Kidney tubule cell (primary cell): ENCODE measurements around the gene SPATA16.
"Not testable (repeated sequence)": the region's sequence is repeated elsewhere in the genome, so short reads cannot be mapped to it uniquely, and the experiment has no call there.

Experiments
- DNase-seq: peaks from one replicate; pipeline ENCODE4 v3.0.0-alpha.2; 2018; ENCODE audit warnings: low spot score

Gene SPATA16

GRCh38 chr3:173140986-173141385 is at the start of gene SPATA16:
TSS of gene SPATA16 (minus strand) at chr3:173141235. CDS start at chr3:173117731, 23,504 bp downstream.
- DNase-seq = no peak

- DNase-seq = not testable (repeated sequence)
Observed at GRCh38 chr3:173183022-173183421, 42.0 kb upstream of the SPATA16 start.

- no peak for DNase-seq
Observed at GRCh38 chr3:173173652-173174051, 32.6 kb upstream of the SPATA16 start.

DNA sequence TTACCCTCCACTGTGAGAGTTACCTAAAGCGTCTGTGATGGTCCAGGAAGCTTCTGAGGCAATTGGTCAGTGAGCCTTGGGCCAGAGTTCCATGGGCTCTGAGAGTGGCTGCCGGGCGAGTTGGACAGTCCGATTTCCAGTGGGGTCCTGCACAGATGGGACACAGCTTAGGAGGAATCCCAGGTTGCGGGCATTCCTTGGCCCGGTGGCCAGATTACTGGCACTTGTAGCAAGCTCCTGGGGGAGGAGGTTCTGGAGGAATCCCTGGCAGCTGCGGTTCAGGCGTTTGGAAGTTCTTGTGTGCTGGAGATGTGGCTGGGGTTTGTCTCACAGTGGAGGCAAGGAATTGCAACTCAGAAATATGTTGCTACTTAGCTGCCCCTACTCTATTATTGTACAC is 18.1 kb upstream of the SPATA16 start:
- DNase-seq = not testable (repeated sequence)

DNA sequence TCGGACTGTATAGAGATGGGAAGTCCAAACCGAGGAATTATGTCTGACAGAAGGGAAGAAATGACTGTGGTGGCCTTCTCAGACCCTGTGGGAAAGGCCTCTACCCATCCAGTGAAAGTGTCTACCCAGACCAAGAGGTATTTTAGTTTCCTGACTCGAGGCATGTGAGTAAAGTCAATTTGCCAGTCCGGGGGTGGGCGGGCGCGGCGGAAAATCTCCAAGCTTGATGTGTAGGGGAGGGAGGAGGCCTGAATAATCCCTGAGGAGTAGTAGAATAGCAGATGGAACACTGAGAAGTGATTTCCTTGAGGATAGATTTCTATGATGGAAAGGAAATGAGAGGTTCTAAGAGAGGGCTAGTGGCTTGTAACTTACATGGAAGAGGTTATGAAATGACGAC is 15.5 kb upstream of the SPATA16 start:
- DNase-seq = not testable (repeated sequence)

DNA sequence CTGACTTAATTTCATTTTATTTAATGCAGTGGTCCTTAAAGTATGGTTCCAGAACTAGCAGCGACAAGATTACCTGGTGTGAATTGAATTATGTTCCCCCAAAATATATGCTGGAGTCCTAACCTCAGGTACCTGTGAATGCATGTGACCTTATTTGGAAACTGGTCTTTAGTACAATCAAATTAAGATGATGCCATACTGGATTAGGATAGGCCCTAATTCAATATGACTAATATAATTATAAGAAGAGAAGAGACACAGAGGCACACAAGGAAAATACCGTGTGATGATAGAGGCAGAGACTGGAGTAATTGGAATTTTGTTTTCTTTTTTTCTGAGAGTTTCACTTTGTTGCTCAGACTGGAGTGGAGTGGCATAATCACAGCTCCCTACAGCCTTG is 12.6 kb upstream of the SPATA16 start:
- DNase-seq = no peak

GRCh38 chr3:173139420-173139819 is 1.6 kb downstream of the SPATA16 start:
- no peak for DNase-seq

DNA sequence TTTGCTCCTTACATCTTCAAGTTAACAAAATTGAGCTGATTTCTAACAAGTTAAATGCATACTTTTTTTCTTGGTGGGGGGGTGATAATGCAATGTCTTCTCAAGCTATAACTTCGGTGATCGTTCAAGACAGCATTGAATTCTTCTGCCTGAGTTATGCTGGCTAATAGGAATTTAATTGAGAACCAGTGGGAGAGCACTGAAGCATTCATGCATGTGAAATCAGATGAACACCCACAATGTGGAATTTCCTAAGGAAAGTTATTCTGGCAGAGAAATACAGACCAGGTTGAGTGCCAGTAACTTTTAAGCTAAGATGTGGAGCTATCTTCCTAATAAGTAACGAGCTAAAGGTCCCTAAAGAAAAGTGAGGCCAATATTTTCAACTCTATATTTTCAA is 3.0 kb downstream of the SPATA16 start:
- peak; percentile 78 for DNase-seq

DNA sequence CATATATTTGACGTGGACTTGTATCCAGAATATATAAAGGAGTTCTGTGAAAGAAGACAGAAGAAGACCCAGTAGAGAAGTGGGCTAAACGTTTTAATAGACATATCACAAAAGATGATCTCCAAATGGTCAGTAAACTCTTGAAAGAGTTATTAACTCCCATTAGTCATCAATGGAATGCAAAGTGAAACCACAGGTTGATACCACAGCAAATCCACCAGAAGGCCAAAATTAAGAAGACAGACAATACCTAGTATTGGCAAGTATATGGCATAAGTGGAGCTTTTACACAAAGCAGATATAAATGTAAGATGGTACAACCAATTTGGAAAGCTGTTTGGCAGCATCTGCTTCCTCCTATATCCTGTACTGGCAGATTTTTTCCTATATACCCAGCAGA is 6.0 kb downstream of the SPATA16 start:
- DNase-seq = peak; percentile 60

GRCh38 chr3:173128633-173129032 is 12.4 kb downstream of the SPATA16 start:
- DNase-seq = peak; percentile 41

DNA sequence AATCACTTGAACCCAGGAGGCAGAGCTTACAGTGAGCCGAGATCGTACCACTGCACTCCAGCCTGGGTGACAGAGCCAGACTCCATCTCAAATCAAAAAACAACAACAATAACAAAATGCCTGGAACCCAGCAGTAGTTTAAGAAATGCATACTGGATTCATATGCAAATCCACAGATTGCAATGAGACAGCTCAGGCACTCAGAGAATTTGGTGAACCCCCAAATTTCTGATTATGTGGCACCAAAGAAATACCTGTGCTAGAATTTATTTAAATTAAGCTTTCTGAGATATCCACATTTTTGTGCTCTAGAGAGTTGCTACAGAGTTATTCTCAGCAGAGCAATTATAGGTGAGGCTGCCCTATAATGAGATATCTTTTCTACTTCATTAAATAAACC is 29.7 kb downstream of the SPATA16 start:
- DNase-seq = no peak

- DNase-seq = no peak
Observed at GRCh38 chr3:173109143-173109542, 31.9 kb downstream of the SPATA16 start.

DNA sequence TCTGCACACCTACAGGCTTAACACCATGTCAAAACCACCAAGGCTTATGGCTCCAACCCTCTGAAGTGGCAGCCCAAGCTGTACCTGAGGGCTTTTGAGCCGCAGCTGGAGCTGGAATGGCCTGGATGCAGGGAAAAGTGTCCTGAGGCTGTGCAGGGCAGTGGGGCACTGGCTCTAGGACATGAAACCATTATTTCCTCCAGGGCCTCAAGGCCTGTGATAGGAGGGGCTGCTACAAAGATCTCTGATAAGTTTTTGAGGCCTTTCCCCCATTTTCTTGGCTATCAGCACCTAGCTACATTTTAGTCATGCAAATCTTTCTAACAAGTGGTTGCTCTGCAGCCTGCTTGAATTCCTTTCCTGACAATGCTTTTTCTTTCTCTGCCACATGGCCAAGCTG is 37.6 kb downstream of the SPATA16 start:
- no peak for DNase-seq

DNA sequence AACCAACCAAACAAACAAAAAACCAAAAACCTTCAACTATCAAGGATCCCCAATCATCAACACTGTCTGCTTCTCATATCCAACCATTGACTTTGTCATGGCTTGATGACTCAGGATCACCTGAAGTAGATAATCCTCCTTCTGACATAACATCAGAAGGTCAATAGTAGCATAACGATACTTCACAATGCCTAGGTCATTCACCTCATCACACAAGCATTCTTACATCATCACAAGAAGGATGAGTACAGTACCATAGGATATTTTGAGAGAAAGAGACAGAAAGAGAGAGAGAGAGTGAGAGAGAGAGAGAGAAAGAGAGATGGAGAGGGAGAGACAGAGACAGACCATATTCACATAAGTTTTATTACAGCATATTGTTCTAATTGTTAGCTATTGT is 42.1 kb downstream of the SPATA16 start:
- no peak for DNase-seq

DNA sequence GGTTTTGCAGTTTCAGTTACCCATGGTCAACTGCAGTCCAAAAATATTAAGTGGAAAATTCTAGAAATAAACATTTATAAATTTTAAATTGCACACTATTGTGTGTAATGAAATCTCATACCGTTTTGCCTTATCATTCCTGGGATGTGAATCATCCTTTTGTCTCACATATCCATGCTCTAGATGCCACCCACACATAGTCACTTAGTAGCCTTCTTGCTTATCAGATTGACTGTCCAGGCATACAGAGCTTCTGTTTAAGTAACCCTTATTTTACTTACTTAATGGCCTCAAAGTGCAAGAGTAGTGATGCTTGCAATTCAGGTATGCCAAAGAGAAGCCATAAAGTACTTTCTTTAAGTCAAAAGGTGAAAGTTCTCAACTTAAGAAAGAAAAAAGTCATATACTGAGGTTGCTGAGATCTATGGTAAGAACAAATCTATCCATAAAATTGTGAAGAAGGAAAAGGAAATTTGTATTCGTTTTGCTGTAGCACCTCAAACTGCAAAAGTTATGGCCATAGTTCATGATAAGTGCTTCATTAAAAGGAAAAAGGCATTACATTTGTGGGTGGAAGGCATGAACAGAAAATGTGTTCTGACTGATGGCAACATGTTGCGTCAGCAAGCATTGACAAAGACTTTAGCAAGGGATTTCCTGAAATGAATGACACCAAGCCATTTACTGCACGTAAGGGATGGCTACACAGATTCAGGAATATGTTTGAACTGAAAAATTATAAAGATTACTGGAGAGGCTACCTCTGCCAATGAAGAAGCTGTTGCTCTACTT is 43.8 kb downstream of the SPATA16 start:
- peak; percentile 55 for DNase-seq

DNA sequence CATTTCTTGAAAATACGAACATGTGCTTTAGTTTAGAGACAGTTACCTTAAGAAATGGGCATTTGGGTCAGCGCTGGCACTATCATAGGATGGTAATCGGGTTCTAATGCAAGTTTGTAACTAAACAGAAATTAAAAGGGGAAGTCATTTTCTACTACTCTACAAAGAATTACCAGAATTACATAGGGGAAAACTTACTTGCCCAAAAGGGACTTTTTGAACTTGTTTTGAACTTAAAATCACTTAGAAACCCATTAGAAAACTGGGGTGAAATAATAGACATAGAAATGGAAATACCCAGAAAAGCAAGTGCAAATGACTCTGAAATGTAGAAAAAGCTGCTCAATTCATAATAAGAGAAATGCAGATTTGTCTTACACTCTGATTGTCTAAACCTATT is 44.9 kb downstream of the SPATA16 start:
- DNase-seq = no peak

DNA sequence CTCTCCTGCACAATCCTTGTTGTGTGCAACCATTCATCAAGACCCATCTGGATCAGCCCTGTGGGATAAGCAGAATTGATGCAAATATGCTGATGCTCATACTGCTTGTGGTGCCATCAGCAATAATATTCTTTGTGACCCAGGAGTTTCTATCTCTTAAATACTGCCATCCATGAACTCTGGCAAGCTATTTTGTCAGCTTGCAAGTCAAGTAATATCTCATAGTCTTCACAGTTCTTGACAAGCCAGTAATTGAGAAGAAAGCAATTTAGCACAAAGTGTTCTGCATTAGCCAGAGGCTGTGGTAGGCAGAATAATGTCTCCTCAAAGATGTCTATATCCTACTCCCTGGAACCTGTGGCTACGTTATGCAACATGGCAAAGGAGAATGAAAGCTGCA is 49.0 kb downstream of the SPATA16 start:
- DNase-seq = no peak

DNA sequence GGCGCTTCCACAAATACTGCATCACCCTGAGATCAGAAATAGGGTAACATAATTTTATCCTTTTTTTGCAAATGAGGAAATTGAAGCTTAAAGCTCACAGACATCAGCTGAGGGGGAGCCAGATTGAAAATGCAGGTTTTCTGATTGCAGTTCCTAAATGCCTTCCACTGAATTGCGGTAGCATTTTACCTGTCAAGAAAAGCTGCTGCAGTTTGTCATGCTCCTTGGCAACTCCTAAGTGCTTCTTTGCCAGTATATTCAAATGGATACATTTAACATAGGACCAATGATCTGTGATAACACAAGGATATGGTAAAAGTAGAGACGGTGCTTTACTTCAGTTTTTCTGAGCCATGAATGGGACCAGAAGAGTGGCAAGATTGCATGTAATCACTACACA is 50.5 kb downstream of the SPATA16 start:
- DNase-seq = no peak

- no peak for DNase-seq
Observed at GRCh38 chr3:173089283-173089682, 51.8 kb downstream of the SPATA16 start.

DNA sequence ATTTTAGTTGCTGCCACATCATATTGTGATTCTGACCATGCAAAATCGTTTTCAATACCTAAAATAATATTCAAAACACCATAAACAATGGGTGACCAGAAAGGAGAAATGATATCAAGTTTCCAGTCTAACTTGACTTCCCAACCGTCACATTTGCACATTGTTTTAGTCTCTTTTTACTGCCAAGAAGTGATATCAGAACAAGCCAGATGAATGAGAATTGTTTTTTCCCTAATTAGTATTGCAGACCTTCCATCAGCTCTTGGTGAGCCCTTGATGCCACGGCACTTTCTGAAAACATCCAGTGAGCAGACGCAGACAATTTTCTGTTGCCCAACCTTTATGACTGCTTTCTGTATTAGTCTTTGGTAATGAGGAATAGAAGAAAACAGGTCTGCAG is 62.5 kb downstream of the SPATA16 start:
- no peak for DNase-seq

DNA sequence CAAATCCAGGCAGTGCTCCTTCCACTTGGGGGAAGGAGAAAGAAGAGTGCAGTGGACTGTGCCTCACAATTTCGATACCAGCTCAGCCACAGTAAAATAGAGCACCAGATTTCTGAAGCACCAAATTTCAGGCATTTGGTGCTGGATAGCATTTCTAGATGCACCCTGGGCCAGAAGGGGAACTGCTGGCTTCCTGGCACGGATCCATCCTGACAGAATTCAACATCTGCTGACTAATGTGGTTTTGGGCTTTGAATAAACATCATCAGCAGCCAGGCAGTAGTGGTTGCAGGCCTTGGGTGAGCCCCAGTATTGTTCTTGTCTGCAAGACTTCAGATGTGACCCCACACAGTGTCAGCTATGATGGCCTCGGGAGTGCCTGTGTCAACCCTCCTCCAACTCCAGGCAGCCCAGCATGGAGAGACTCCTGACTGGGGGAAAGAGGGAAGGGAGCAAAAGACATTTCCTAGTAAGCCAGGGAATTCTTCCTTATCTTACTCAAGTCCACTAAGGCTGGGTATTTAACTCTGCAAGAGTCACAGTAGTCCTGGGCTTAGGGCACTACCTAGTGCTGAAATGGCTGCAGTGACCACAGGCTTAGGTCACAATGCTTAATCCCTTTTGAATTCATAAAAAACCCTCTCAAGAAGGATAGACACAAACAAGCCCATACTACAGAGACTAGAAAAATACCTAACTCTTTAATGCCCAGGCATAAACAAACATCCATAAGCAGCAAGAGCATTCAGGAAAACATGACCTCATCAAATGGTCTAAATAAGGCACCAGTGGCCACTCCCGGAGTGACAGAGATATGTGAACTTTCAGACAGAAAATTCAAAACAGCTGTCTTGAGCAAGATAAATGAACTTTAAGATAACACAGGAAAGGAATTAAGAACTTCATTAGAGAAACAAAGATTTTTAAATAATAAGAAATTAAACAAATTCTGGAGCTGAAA is 74.7 kb downstream of the SPATA16 start:
- peak; percentile 47 for DNase-seq

DNA sequence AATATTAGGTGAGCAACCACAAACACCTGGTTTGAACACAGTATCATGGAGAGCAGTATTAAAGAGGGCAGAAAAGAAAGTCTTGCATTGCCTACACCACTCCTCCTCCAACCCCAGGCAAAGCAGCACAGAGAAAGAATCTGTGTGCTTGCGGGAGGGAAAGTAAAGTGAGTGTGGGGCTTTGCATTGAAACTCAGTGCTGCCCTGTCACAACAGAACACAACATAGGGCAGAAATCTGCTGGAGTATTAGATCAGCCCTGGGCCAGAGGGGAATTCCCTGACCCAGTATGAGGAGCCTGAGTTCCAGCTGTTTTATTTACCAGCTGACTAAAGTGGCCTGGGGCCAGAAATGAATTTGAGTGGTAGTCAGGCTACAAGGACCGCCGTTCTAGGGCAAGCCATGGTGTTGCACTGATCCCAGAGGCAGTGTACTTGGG is 75.5 kb downstream of the SPATA16 start:
- DNase-seq = peak; percentile 36

- DNase-seq = no peak
Observed at GRCh38 chr3:173064631-173065030, 76.4 kb downstream of the SPATA16 start.
